Cardiac septum (tissue), 1 donor: ENCODE data around the gene YWHAB. TPM values are rescaled to one million over a fixed set of nuclear protein-coding genes. Genes with fewer than 3 reads are reported as not detected.
"Not testable (repeated sequence)": the region's sequence is repeated elsewhere in the genome, so short reads cannot be mapped to it uniquely, and the experiment has no call there.

Source experiments
- DNase-seq: peaks from one replicate; pipeline ENCODE4 v3.0.0-alpha.2; 2020; ENCODE audit warnings: low spot score
- intact Hi-C: fragments of 100-400 bp; cut with DNase I; formaldehyde crosslinking; loops from one replicate; pipeline ENCODE4 v1.14.0; 2022
- total RNA-seq: library from RNA; stranded (reverse); fragmentation: NEBNext Ultra II Directional; extraction: Animal tissue kit (Norgen Biotek cat#: 25700); gene quantifications from one replicate; pipeline ENCODE4 v1.2.1, GENCODE V29; 2021
- donor health status: DM: no; HTN: no; CAD: no.

The YWHAB gene
- total RNA-seq, 1 donor from 2014 or later: 118 TPM

- DNase-seq, intact Hi-C loops: not testable (repeated sequence)
Observed at GRCh38 chr20:44863365-44864084, 22.0 kb upstream of the YWHAB start.

- DNase-seq, intact Hi-C loops: not testable (repeated sequence)
Observed at GRCh38 chr20:44864493-44864892, 21.0 kb upstream of the YWHAB start.

- no peak for DNase-seq
- intact Hi-C loops: loop anchor here (2.0 kb wide), 2 partner anchors 120 to 182 kb away; no protein-coding TSS in a partner anchor
Observed at GRCh38 chr20:44866703-44867335, 18.7 kb upstream of the YWHAB start.

GRCh38 chr20:44869471-44869870 lies 16.0 kb upstream of the YWHAB start:
- no peak for DNase-seq
- intact Hi-C loops: no loop called here

DNA sequence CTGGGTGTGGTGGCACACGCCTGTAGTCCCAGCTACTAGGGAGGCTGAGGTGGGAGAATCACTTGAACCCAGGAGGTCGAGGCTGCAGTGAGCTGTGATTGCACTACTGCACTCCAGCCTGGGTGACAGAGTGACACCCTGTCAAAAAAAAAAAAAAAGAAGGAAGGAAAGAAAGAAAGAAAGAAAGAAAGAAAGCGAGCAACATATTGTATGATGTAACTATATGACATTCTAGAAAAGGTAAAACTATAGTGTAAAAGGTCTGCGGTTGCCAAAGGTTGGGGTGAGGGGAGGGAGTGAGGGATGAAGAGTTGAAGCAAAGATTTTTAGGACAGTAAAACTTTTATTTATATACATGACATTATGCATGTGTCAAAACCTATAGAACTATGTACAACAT lies 3.1 kb upstream of the YWHAB start:
- intact Hi-C loops, DNase-seq: not testable (repeated sequence)

GRCh38 chr20:44883214-44883902 lies 2.1 kb upstream of the YWHAB start:
- intact Hi-C loops: no loop called here

GRCh38 chr20:44884907-44885391 lies 556 bp upstream of the YWHAB start:
- intact Hi-C loops: loop anchor here (1.0 kb wide), 1 partner anchor 75 kb away; the partner anchor contains the start of gene TOMM34
- no peak for DNase-seq

More at GRCh38 chr20:44883214-44883902, 2.1 kb upstream of the YWHAB start:
- no peak for DNase-seq

GRCh38 chr20:44886266-44886651 lies 754 bp downstream of the YWHAB start:
- intact Hi-C loops: no loop called here

DNA sequence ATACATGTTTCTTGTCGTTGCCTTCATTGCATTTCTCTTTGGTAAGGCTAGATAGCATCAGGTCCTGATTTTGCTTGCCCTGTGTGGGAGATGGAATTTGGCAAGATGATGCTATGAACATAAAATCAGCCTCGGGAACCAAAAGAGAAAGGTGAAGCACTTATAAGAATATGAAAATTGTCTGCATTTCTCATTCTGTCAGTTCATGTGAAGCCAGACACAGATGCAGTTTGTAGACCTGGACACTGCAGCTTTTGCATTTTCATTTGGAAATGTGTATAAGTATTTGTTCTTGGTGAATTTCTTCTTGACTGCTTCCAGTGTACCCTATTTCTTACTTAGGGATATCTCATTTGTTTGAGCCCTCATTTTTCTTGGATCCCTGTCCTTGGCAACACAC lies 1.3 kb downstream of the YWHAB start:
- intact Hi-C loops: no loop called here
- no peak for DNase-seq

More at GRCh38 chr20:44886266-44886651, 754 bp downstream of the YWHAB start:
- DNase-seq: no peak

DNA sequence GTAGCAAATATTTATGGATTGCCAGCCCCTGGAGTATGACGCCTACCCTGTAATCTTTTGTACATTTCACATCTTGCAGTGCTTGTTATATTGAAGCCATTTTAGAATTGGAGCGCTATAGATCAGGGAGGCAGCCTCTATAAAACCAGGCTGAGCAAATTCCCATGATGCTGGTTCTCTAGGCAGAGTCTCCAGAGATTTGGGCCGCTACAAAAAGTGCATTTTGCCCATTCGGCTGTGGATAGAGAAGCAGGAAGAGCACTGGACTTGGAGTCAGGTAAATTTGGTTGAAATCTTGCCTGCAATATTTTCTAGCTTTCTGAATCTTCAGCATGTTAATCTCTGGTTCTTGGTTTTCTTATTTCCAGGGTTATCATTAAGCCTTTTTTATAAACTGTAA lies 2.0 kb downstream of the YWHAB start:
- no peak for DNase-seq
- intact Hi-C loops: no loop called here

DNA sequence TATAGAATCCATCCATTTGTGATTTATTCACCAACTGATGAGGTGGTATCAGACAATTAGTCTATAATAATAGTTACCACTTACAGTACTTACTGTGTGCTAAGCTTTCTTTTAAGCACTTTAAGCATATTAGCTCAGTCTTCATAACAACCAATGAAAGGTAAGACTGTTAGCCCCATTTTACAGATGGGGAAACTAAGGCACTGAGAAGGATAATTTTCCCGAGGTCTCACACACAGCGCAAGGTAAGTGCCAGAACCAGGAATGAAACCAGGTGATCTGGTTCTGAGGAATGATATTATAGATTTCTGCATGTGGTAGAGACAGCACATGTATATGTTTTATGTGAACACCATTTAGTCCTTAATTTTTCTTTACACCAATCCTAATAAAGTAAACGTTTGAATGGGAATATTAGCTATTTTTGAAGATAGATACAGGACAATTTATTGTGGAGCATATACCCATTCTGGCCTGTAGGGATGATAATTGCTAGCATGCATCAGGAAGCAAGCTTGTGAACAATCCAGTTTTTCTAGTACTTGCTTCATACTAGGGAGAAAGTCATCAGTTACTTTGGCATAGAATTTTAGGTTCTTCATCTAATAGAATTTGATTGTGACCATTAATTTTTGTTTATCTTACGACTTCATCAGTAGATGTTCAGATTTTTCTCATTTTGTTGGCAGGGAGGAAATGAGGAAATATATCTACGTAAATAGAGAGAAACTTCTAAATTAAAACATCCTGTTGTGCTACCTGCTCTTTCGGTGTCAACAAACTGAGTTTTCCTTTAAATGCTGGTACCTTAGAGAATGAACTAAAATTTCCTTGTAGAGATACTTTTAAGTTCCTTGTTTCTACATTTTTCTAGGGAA lies 3.0 kb downstream of the YWHAB start:
- DNase-seq: no peak
- intact Hi-C loops: no loop called here

- no peak for DNase-seq
- intact Hi-C loops: no loop called here
Observed at GRCh38 chr20:44891826-44892225, 6.3 kb downstream of the YWHAB start.

GRCh38 chr20:44894959-44895358 lies 9.5 kb downstream of the YWHAB start:
- intact Hi-C loops: no loop called here
- DNase-seq: no peak

DNA sequence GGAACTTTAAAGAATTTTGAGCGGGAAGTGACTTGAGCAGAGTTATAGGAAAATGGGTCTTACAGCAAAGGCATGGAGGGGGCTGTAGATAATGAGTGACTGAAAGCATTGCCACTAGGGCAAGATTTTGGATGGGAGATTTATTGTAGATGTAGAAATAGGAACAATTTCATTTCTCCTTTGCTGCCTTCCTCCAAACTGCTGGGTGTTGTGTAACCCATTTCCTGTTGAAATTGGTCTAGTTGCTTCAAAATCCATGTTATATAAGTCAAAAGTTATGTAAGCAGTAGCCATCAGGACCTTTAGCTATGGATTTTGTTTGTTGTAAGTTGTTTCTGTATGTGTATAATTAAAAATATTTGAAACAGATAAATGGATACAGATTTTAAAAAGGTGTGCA lies 11.1 kb downstream of the YWHAB start:
- DNase-seq: no peak
- intact Hi-C loops: no loop called here

DNA sequence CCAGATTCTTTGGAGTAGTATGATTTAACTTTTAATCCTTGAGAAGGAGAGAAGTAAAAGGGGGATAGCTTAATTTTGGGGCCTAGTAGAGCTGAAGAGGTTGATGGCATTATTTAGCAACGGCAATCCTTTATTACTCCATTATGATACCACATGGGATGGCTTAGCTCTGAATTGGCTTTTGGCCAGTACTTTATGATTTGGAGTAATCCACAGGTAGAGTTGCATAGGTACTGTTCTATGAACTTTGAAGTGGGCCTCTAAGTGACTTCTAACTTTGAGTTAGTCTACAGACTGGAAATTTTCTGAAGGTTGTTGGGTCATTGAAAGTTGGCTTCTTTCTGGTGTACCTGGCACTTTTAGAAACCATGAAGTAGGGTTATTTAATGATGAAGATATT lies 11.6 kb downstream of the YWHAB start:
- intact Hi-C loops: no loop called here
- DNase-seq: no peak

DNA sequence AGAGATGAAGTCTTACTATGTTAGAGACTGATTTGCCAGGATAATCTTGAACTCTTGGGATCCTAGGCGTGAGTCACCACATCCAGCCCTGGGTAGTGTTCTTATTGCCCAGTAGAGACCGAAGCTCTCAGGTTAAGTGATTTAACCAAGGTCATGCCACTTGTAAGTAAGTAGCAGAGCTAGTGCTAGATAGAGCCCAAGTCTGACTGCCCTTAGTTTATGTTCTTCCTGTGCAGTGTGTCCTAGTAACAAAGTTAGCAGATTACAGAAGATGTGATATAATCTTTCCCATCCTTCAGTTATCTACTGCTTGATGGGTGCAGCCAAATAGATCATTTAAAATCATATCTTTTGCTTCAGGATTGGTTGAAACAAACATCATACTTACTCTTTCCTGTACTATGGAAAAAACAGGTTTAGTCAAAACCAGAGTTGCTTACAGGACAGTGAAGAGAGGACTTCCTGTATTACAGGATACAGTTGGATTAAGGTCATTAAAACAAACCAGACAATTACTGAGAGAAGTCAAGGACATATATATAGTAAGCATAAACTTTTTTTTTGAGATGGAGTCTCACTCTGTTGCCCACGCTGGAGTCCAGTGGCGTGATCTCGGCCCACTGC lies 14.8 kb downstream of the YWHAB start:
- intact Hi-C loops: no loop called here
- no peak for DNase-seq

DNA sequence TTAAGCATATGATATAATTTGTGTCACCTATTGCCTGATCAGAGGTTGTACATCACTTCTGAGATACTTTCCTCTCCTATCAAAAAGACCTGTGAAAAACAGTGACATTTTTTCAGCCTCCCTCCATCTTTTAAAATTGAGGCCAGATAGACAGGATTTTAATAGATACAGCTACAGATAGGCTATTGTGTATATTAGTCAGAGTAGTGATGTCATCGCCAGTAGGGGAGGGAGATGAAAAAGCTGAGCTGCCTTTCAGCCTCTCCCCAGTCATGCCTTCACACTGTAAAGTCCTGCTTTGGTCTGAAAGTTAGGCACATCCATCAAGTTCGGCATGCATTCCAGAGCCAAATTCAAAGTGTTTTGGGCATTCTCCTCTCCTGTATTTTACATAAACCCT lies 16.5 kb downstream of the YWHAB start:
- no peak for DNase-seq
- intact Hi-C loops: no loop called here

GRCh38 chr20:44904377-44904776 lies 18.9 kb downstream of the YWHAB start:
- intact Hi-C loops: no loop called here
- no peak for DNase-seq
